Esophagus squamous epithelium (tissue), 4 donors: Measurements from ENCODE around the gene MAF.

Experiments
- CTCF ChIP-seq, 6 experiments: fragments of 450-650 bp in 4 of 6; fragments of 200-600 bp in 2 of 6; sonication (generic) in 2 of 6; IDR thresholded peaks; one replicate each; pipeline ENCODE4 v1.5.1; 2016 to 2019; ENCODE audit warnings: antibody characterized with exemption in 6 of 6, mild to moderate bottlenecking in 4 of 6, moderate library complexity in 4 of 6
- POLR2A ChIP-seq, 4 donors: fragments of 450-650 bp; IDR thresholded peaks; one replicate each; pipeline ENCODE4 v1.6.1; 2017; ENCODE audit warnings: antibody characterized with exemption in 4 of 4, mild to moderate bottlenecking in 4 of 4, moderate library complexity in 3 of 4

DNA sequence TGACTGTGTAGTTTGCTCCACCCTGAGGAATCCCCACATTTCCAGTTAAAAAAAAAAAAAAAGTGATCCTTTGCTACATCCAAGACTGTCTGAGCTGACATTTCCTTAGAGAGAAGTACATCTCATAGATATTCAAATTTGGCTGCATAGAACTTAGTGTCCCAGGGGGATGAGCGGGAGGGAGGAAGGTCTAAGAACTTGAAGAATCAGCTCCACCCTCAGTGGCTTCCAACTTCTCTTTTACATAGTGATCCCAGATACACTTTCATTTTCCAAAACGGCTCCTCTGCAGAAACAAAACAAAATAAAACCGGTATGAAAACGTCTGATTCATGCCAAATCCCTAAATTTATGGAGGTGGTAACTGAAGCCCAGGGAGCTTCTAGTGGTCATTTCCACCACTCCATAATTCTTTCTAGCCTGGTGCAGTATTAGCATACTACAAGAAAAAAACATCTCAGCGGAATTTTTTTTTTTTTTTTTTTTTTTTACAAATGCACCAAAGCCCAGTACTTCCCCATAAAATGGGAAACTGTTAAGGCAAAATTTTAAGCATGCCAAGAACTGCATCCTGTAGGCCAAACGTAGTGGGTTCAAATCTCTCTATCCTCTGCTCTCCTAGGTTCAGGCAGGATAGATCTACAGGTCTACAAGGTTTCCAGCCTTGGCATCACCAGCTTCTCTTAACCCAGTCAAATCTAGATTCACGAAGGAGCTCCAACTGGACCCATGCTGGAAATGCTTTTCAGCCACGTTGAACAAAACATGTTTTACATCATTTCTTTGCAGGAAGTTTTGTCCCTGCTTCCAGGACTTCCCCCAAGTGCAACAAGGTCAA lies 29.3 kb downstream of the MAF start:
- TF ChIP-seq POLR2A (IDR thresholded peaks at IDR 0.05) (no peak), CTCF (IDR thresholded peaks at IDR 0.05) (no peak)
